Measurements from ENCODE around the gene CIDEC.

DNA sequence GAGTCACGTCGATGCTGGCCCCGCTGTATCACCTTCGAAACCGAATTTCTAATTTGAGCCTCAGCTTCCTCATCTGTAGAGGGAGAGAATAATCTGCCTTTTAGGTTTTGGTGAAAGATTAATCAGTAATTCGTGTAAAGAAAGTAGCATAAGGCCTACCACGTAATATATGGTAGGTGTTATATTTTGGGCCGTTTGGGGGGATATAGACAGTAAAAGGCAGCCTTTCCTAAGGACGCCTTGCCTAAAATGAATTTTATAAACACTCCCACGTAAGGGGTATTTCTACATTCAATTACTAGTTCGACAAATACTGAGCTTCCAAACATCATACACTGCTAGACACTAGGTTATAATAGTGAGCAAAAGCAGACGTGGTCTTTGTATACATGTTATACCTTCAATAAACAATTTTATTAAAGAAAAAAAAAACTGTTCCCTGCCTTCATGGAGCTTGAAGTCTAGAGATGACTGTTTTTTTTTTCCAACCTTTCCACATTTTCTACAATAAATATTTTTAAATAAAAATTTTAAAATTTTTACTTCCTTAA is 11.1 kb upstream of the CIDEC start:
- TF ChIP-seq, protein P1, sequence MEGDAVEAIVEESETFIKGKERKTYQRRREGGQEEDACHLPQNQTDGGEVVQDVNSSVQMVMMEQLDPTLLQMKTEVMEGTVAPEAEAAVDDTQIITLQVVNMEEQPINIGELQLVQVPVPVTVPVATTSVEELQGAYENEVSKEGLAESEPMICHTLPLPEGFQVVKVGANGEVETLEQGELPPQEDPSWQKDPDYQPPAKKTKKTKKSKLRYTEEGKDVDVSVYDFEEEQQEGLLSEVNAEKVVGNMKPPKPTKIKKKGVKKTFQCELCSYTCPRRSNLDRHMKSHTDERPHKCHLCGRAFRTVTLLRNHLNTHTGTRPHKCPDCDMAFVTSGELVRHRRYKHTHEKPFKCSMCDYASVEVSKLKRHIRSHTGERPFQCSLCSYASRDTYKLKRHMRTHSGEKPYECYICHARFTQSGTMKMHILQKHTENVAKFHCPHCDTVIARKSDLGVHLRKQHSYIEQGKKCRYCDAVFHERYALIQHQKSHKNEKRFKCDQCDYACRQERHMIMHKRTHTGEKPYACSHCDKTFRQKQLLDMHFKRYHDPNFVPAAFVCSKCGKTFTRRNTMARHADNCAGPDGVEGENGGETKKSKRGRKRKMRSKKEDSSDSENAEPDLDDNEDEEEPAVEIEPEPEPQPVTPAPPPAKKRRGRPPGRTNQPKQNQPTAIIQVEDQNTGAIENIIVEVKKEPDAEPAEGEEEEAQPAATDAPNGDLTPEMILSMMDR (conservative IDR thresholded peaks at IDR 0.05; ENCODE audit: low read length) = no peak
- TF ChIP-seq EZH2phosphoT487 (IDR thresholded peaks at IDR 0.05; ENCODE audit: borderline replicate concordance, low read depth, low read length) = no peak

All from OCI-LY7 (cell line).